ENCODE results near the gene PIGV. TPM values are rescaled to one million over a fixed set of nuclear protein-coding genes. Genes with fewer than 3 reads are reported as not detected.

PIGV gene
- total RNA-seq, 1 experiment from 2014 or later, result 13.2 TPM

DNA sequence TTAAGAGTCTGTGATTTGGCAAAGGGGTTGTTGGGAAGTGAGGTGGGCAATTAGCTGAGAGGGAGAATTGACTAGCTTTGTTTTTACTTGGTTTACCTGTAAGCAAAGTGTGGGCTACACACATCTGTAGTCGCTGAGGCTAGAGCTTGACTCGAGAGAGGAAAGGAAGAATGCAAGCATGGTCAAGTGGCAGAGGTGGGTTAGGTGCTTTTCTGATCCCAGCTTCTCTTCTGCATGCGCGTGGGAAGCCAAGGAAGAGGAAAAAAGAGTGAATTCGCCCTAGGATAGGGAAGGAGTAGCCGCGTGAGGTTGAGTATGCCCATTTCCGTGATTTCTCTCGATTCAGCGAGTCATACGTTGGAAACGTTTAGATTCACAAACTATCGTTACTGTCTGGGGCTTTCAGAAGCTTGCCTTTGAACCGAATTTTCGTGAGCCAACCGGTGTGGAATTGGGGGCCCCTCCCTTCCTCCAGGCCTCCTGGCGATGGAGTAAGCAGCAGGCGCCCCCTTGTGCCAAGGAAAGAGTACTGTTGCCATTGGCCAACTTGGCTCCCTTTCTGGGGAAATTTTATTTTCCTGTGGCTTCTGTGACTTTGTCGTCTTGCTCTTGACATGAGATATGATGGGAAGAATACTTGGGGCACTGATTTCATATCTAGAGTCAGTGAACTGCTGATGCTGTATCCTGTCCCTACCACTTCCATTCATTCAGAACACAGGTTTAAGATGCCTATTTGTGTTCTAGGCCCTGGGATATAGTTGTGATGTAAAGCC, 1.3 kb downstream of the PIGV start:
- POLR2A ChIA-PET, result interaction anchor here (1.0 to 2.5 kb wide), 8 partner anchors 17 to 187 kb away, joined by 3 to 19 read pairs (median 7); partner anchors contain the start of gene GPN2
- H3K27me3 ChIP-seq (ENCODE audit: insufficient read depth, low read length), result no peaks in the 10 kb centered on the region
- H3K9ac ChIP-seq (ENCODE audit: low read length), result peak overlapping the region; percentile 97
- H3K4me2 ChIP-seq (ENCODE audit: low read length), result peak overlapping the region; percentile 99
- no peak overlapping the region for H2AFZ ChIP-seq (ENCODE audit: low read depth, low read length, poor library complexity, severe bottlenecking)
- H3K9me2 ChIP-seq (ENCODE audit: insufficient read depth), result no peaks in the 10 kb centered on the region
- intact Hi-C loops (cut with micrococcal nuclease), result loop anchor here (1.0 kb wide), 4 partner anchors 94 to 289 kb away; no protein-coding TSS in a partner anchor
- TSS peak; percentile 67 for BruUV-seq (replicated peaks)
- H3K4me1 ChIP-seq (ENCODE audit: control insufficient read depth in 1 of 2, insufficient read depth in 2 of 2, low read length in 2 of 2), result peaks cover 13 to 39% of the 10 kb centered on the region in 2 experiments
- no peaks in the 10 kb centered on the region for H4K20me1 ChIP-seq (ENCODE audit: insufficient read depth)
- peak overlapping the region; percentile 55 to 94 for H3K4me3 ChIP-seq (replicated peaks in 1 of 2; ENCODE audit: low read depth in 1 of 2, low read length in 2 of 2)
- CTCF ChIA-PET, result interaction anchor here (0.7 to 5.3 kb wide), 25 partner anchors 9 to 319 kb away, joined by 3 to 117 read pairs (median 4); no protein-coding TSS in a partner anchor
- no peaks in the 10 kb centered on the region for H3K9me3 ChIP-seq (ENCODE audit: control insufficient read depth in 1 of 2, insufficient read depth in 1 of 2, low read depth in 1 of 2, low read length in 2 of 2)
- DNase-seq (ENCODE audit: low read depth, low spot score) (peak; percentile 76), ATAC-seq (peak; percentile 47)
- no peaks in the 10 kb centered on the region for H3K79me2 ChIP-seq (ENCODE audit: insufficient read depth, low read length)
- RAD21 ChIA-PET (ENCODE audit: low non-redundant PET in 1 of 2, low total read pairs in 2 of 2, uncharacterized antibody in 2 of 2, unreplicated experiment in 2 of 2), result interaction anchor here (0.6 to 3.1 kb wide), 10 partner anchors 18 to 466 kb away, joined by 3 to 16 read pairs (median 6); no protein-coding TSS in a partner anchor
- 0 out of 4 replicates have a peak, but pooled peaks cover 0 to 2% of the 10 kb centered on the region in 2 experiments for H3K36me3 ChIP-seq (ENCODE audit: control insufficient read depth in 1 of 2, insufficient read depth in 2 of 2, low read length in 2 of 2)
- TF ChIP-seq, protein P1, sequence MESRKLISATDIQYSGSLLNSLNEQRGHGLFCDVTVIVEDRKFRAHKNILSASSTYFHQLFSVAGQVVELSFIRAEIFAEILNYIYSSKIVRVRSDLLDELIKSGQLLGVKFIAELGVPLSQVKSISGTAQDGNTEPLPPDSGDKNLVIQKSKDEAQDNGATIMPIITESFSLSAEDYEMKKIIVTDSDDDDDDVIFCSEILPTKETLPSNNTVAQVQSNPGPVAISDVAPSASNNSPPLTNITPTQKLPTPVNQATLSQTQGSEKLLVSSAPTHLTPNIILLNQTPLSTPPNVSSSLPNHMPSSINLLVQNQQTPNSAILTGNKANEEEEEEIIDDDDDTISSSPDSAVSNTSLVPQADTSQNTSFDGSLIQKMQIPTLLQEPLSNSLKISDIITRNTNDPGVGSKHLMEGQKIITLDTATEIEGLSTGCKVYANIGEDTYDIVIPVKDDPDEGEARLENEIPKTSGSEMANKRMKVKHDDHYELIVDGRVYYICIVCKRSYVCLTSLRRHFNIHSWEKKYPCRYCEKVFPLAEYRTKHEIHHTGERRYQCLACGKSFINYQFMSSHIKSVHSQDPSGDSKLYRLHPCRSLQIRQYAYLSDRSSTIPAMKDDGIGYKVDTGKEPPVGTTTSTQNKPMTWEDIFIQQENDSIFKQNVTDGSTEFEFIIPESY (IDR thresholded peaks at IDR 0.05; ENCODE audit: extremely low read depth, insufficient replicate concordance, low read length), result no peak
- TF ChIP-seq POLR2AphosphoS5 (IDR thresholded peaks at IDR 0.05; ENCODE audit: low read depth, low read length), result peak; percentile 72
- TF ChIP-seq, protein P2, sequence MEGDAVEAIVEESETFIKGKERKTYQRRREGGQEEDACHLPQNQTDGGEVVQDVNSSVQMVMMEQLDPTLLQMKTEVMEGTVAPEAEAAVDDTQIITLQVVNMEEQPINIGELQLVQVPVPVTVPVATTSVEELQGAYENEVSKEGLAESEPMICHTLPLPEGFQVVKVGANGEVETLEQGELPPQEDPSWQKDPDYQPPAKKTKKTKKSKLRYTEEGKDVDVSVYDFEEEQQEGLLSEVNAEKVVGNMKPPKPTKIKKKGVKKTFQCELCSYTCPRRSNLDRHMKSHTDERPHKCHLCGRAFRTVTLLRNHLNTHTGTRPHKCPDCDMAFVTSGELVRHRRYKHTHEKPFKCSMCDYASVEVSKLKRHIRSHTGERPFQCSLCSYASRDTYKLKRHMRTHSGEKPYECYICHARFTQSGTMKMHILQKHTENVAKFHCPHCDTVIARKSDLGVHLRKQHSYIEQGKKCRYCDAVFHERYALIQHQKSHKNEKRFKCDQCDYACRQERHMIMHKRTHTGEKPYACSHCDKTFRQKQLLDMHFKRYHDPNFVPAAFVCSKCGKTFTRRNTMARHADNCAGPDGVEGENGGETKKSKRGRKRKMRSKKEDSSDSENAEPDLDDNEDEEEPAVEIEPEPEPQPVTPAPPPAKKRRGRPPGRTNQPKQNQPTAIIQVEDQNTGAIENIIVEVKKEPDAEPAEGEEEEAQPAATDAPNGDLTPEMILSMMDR (IDR thresholded peaks at IDR 0.05 in 2 of 3, conservative IDR thresholded peaks at IDR 0.05 in 1 of 3; ENCODE audit: borderline replicate concordance in 1 of 3, insufficient read depth in 1 of 3, low read depth in 2 of 3, low read length in 2 of 3), result peak in 2 of 3 experiments; percentile 95 to 96; a peak in 4 of 6 replicates
- no peak for TF ChIP-seq ZNF274 (IDR thresholded peaks at IDR 0.05; ENCODE audit: low read depth, low read length)
- TF ChIP-seq, protein P3, sequence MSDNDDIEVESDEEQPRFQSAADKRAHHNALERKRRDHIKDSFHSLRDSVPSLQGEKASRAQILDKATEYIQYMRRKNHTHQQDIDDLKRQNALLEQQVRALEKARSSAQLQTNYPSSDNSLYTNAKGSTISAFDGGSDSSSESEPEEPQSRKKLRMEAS (IDR thresholded peaks at IDR 0.05), result no peak
- TF ChIP-seq FOSL1 (IDR thresholded peaks at IDR 0.05; ENCODE audit: low read depth), result no peak
- TF ChIP-seq EZH2 (IDR thresholded peaks at IDR 0.05), result no peak
- TF ChIP-seq, protein P4, sequence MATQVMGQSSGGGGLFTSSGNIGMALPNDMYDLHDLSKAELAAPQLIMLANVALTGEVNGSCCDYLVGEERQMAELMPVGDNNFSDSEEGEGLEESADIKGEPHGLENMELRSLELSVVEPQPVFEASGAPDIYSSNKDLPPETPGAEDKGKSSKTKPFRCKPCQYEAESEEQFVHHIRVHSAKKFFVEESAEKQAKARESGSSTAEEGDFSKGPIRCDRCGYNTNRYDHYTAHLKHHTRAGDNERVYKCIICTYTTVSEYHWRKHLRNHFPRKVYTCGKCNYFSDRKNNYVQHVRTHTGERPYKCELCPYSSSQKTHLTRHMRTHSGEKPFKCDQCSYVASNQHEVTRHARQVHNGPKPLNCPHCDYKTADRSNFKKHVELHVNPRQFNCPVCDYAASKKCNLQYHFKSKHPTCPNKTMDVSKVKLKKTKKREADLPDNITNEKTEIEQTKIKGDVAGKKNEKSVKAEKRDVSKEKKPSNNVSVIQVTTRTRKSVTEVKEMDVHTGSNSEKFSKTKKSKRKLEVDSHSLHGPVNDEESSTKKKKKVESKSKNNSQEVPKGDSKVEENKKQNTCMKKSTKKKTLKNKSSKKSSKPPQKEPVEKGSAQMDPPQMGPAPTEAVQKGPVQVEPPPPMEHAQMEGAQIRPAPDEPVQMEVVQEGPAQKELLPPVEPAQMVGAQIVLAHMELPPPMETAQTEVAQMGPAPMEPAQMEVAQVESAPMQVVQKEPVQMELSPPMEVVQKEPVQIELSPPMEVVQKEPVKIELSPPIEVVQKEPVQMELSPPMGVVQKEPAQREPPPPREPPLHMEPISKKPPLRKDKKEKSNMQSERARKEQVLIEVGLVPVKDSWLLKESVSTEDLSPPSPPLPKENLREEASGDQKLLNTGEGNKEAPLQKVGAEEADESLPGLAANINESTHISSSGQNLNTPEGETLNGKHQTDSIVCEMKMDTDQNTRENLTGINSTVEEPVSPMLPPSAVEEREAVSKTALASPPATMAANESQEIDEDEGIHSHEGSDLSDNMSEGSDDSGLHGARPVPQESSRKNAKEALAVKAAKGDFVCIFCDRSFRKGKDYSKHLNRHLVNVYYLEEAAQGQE (IDR thresholded peaks at IDR 0.05; ENCODE audit: low read depth), result no peak
- peak; percentile 53 for TF ChIP-seq YY1 (IDR thresholded peaks at IDR 0.05; ENCODE audit: extremely low read depth, insufficient replicate concordance, low read depth, low read length)
- TF ChIP-seq POLR2A (IDR thresholded peaks at IDR 0.05; ENCODE audit: borderline replicate concordance, extremely low read depth, insufficient read depth, insufficient read length), result peak; percentile 36
- peak overlapping the region; percentile 98 for H3K27ac ChIP-seq (ENCODE audit: low read depth, low read length)

Measured in HCT116 (cell line).